Astrocyte of the spinal cord (primary cell): ENCODE measurements around the gene PTPN14.
"Not testable (repeated sequence)": the region's sequence is repeated elsewhere in the genome, so short reads cannot be mapped to it uniquely, and the experiment has no call there.

Experiments
- DNase-seq: peaks from one replicate; pipeline ENCODE4 v3.0.0; 2011; ENCODE audit warnings: low read depth, low spot score
- H3K4me3 ChIP-seq: 2 replicates; pipeline ENCODE4 v1.5.1; 2011; ENCODE audit warnings: low read depth, mild to moderate bottlenecking, low read length, moderate library complexity
- in situ Hi-C: cut with HindIII; loops from 2 replicates; pipeline ENCODE4 v1.10.0; 2017; ENCODE audit warnings: low sequenced_read_pairs
- TF ChIP-seq, protein P1 (sequence below): IDR thresholded peaks from 2 replicates; pipeline ENCODE4 v1.5.1; 2012; ENCODE audit warnings: low read depth, mild to moderate bottlenecking, low read length, inconsistent platforms

Gene PTPN14

DNA sequence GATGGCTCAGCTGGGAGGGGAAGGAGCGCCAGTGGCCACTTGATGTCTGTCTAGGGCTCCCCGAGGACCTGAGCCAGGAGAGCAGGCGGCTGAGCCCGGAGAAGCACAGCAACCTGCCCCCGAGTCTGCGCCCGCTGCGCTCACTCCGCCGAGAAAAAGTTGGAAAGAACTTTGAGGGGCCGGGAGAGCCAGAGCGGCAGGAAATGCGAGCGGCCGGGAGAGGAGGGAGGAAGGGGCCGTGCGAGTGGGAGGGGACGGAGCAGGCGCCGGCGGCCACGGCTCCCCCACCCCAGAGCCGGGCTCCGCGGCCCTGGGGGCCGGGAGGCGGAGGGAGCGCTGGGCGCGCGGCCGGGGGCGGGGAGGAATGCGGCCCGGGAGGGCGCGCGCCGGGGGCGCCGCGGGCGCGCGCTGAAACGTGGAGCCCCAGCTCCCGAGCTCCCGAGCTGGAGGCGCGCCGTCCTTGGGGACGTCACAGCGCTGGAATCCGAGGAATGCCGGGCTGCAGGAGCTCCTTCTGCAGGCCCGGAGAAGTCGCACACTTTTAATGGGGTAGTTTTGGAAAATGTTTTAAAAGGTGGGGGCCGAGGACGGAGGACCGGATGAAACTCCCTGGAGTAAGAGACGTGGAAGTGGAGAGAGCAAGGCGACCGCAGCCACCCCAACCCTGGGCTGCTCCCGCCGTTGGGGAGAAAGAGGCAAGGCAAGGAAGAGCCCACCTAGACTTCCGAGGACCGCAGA, at the start of gene PTPN14:
Gene PTPN14, minus strand, starts transcription at position 167 of the 738 bp plus-strand sequence. CDS start 86,799 bp downstream, outside the sequence.
- peak within 1 kb of the TSS; percentile 91 for H3K4me3 ChIP-seq
- in situ Hi-C loops: no loop called here
- TF ChIP-seq, protein P1, sequence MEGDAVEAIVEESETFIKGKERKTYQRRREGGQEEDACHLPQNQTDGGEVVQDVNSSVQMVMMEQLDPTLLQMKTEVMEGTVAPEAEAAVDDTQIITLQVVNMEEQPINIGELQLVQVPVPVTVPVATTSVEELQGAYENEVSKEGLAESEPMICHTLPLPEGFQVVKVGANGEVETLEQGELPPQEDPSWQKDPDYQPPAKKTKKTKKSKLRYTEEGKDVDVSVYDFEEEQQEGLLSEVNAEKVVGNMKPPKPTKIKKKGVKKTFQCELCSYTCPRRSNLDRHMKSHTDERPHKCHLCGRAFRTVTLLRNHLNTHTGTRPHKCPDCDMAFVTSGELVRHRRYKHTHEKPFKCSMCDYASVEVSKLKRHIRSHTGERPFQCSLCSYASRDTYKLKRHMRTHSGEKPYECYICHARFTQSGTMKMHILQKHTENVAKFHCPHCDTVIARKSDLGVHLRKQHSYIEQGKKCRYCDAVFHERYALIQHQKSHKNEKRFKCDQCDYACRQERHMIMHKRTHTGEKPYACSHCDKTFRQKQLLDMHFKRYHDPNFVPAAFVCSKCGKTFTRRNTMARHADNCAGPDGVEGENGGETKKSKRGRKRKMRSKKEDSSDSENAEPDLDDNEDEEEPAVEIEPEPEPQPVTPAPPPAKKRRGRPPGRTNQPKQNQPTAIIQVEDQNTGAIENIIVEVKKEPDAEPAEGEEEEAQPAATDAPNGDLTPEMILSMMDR: peak; percentile 48
- DNase-seq: peak; percentile 97

DNA sequence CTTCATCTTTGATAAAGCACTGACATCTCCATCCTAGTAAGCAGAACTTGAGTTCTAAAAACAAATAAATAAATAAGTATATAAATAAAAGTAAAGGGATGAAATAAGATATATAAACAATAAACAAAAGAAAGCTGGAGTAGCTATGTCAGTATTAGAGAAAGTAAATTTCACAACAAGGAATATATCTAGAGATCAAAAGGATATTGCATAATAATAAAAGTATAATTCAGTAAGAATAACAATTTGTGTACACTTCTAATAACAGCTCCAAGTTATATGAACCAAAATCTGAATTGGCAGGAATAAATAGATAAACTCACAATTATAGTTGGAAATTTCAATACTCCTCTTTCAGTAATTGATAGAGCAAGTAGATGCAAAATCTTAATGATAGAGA, 41.8 kb upstream of the PTPN14 start:
- no peak overlapping the region for H3K4me3 ChIP-seq
- DNase-seq: no peak
- in situ Hi-C loops: no loop called here
- TF ChIP-seq, protein P1: no peak

DNA sequence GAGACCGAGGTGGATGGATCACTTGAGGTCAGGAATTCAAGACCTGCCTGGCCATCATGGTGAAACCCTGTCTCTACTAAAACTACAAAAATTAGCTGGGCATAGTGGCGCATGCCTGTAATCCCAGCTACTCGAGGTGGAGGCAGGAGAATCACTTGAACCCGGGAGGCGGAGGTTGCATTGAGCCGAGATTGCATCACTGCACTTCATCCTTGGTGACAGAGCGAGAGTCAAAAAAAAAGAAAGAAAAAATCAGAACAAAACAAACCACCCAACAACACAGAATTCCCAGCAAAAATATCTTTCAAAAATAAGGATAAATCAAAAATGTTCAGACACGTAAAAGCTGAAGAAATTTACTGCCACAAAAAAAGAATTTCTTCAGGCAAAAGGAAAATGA, 40.5 kb upstream of the PTPN14 start:
- in situ Hi-C loops, H3K4me3 ChIP-seq, DNase-seq: not testable (repeated sequence)

- H3K4me3 ChIP-seq: no peak overlapping the region
- TF ChIP-seq, protein P1: no peak
- in situ Hi-C loops: no loop called here
- no peak for DNase-seq
Observed at GRCh38 chr1:214590696-214591095, 39.3 kb upstream of the PTPN14 start.

- in situ Hi-C loops: no loop called here
- DNase-seq: peak; percentile 54
- TF ChIP-seq, protein P1: no peak
- no peak overlapping the region for H3K4me3 ChIP-seq
Observed at GRCh38 chr1:214588963-214589597, 37.7 kb upstream of the PTPN14 start.

- DNase-seq: no peak
- in situ Hi-C loops: no loop called here
- TF ChIP-seq, protein P1: no peak
- no peak overlapping the region for H3K4me3 ChIP-seq
Observed at GRCh38 chr1:214587165-214587564, 35.8 kb upstream of the PTPN14 start.

DNA sequence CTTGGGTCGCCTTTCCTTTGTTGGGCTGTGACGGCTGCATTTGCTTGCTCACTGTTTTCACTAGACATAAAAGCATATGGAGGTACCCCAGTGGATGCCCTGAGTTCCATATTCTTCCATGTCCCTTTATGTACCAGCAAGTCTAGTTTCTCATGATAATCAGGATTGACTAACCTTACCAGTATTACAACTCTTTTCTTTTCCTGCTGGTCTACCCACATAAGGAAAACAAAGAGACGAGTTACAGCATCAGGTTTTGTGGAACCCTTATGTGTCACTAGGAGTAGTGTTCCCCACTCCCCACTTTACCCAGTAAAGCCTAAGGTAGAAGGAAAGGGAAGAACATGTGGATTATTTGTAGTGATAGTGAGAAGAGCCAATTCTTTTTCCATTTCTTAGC, 35.2 kb upstream of the PTPN14 start:
- in situ Hi-C loops: no loop called here
- no peak for DNase-seq
- H3K4me3 ChIP-seq: no peak overlapping the region
- TF ChIP-seq, protein P1: no peak
